Tibial artery (tissue), 4 donors: ENCODE results near the gene CCDC28B.
A peak's percentile ranks its signal among the peaks of the same experiment; 100 is the strongest.

Experiments
- DNase-seq, 2 donors: peaks; one replicate each; pipeline ENCODE4 v3.0.0-alpha.2; 2019
- H3K27ac ChIP-seq, 2 donors: fragments of 200-600 bp; sonication (generic) in 1 of 2; 1 replicate in 1 of 2; 2 replicates in 1 of 2; pipeline ENCODE4 v1.5.1; 2018 to 2019; ENCODE audit warnings: mild to moderate bottlenecking in 1 of 2
- H3K27me3 ChIP-seq, 2 donors: fragments of 200-600 bp; sonication (generic) in 1 of 2; one replicate each; pipeline versions ENCODE4 v1.5.1 to v1.6.0; 2016 to 2019
- H3K36me3 ChIP-seq, 3 donors: fragments of 200-600 bp; sonication (generic) in 2 of 3; one replicate each; pipeline ENCODE4 v1.5.1; 2016 to 2019; ENCODE audit warnings: mild to moderate bottlenecking in 2 of 3
- H3K4me1 ChIP-seq, 4 donors: fragments of 200-600 bp; sonication (generic) in 2 of 4; 1 replicate in 3 of 4; 2 replicates in 1 of 4; pipeline ENCODE4 v1.5.1; 2016 to 2019
- H3K4me3 ChIP-seq, 2 donors: fragments of 200-600 bp; sonication (generic) in 1 of 2; 1 replicate in 1 of 2; 2 replicates in 1 of 2; pipeline ENCODE4 v1.5.1; 2018 to 2019; ENCODE audit warnings: mild to moderate bottlenecking in 2 of 2
- H3K9me3 ChIP-seq, 3 donors: fragments of 200-600 bp; sonication (generic) in 1 of 3; one replicate each; pipeline ENCODE4 v1.5.1; 2016 to 2019
- CTCF ChIP-seq, 2 experiments: fragments of 200-600 bp in 1 of 2; fragments of 450-650 bp in 1 of 2; IDR thresholded peaks; one replicate each; pipeline ENCODE4 v1.5.1; 2017 to 2019; ENCODE audit warnings: antibody characterized with exemption in 2 of 2, mild to moderate bottlenecking in 1 of 2, moderate library complexity in 1 of 2
- intact Hi-C: fragments of 100-400 bp; cut with DNase I; formaldehyde crosslinking; loops from one replicate; pipeline ENCODE4 v1.15.0; 2023; ENCODE audit warnings: low total_unique reads

The CCDC28B gene

DNA sequence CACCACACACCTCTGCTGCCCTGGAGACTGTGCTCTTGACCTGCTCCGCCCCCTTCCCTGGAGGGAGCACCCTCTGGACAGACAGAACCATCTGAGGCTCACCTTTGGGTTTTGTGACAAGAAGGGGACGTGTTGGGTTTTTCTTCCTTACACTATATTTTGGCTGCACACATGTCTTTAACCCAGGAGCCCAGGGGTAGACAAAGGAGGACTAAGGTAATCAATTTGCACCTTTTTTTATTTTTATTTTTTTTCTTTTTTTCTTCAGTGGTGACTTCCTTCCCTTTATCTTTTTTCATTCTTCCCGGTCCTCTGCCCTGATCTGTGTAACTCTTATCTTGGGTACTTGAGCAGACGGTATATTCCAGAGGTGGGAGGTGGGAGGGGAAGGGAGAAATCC, 29.4 kb upstream of the CCDC28B start:
- Histone ChIP-seq H3K4me1 (no peaks in the 10 kb centered on the region), H3K36me3 (peaks cover 45 to 82% (median 75%) of the 10 kb centered on the region in 3 donors), H3K27ac (no peak overlapping the region), H3K27me3 (no peaks in the 10 kb centered on the region), H3K9me3 (no peaks in the 10 kb centered on the region), H3K4me3 (no peak overlapping the region)
- no peak for DNase-seq
- intact Hi-C loops, result no loop called here
- no peak for TF ChIP-seq CTCF (IDR thresholded peaks at IDR 0.05)

GRCh38 chr1:32172621-32173245, 27.7 kb upstream of the CCDC28B start:
- no peaks in the 10 kb centered on the region for H3K9me3 ChIP-seq
- H3K27me3 ChIP-seq, result no peaks in the 10 kb centered on the region
- H3K27ac ChIP-seq, result no peak overlapping the region
- no peaks in the 10 kb centered on the region for H3K4me1 ChIP-seq
- no peak for TF ChIP-seq CTCF (IDR thresholded peaks at IDR 0.05)
- H3K36me3 ChIP-seq, result peaks cover 30 to 65% (median 60%) of the 10 kb centered on the region in 3 donors
- H3K4me3 ChIP-seq, result no peak overlapping the region
- DNase-seq, result no peak
- intact Hi-C loops, result no loop called here

DNA sequence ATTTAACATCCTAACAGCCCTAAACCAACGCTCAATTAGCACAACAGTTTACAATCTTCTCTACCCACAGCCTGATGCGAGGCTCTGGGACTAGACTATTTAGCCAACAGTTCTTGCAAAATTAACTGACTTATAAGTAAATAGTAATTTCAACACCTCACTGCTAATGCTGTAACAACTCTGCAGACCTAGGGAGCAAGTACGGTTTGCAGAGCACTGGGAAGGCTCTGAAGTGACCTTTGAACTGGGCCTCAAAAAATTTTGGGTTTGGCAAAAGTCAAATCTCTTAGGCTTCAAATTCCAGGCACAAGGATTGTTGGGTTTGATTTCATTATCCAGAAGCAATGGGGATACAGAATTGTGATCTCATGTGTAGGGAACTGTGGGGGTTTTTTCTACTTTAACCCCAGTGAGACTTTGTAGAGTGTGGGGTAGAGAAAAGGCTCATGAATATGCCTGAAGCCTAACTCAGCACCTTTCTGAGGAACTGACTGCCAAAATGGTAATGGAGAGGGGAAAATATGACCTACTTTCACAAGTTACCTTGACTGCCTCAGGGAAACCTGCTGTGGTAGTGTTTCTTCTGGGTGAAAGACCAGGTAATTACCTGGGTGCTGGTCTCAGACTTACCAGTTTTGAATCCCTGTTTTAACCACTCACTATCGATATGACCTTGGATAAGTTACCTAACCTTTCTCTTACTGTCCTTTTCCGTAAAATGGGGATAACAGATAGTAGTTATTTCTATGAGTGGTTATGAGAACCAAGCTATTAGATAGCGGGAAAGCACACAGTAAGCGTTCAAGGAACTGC, 21.8 kb upstream of the CCDC28B start:
- no peaks in the 10 kb centered on the region for H3K27me3 ChIP-seq
- no peak for TF ChIP-seq CTCF (IDR thresholded peaks at IDR 0.05)
- intact Hi-C loops, result no loop called here
- peak overlapping the region; percentile 90 to 93 for H3K27ac ChIP-seq
- peak overlapping the region; percentile 64 to 81 for H3K4me3 ChIP-seq
- H3K9me3 ChIP-seq, result no peaks in the 10 kb centered on the region
- peaks cover 0 to 39% (median 28%) of the 10 kb centered on the region in 4 donors for H3K4me1 ChIP-seq
- DNase-seq, result peak in 1 of 2 donors; percentile 23
- H3K36me3 ChIP-seq, result peaks cover 1 to 30% (median 11%) of the 10 kb centered on the region in 3 donors

GRCh38 chr1:32179193-32179442, 21.3 kb upstream of the CCDC28B start:
- peaks cover 6 to 30% (median 12%) of the 10 kb centered on the region in 3 donors for H3K36me3 ChIP-seq
- DNase-seq, result no peak
- H3K27ac ChIP-seq, result peak overlapping the region; percentile 90 to 93
- H3K4me1 ChIP-seq, result peaks cover 0 to 44% (median 33%) of the 10 kb centered on the region in 4 donors
- H3K27me3 ChIP-seq, result no peaks in the 10 kb centered on the region
- intact Hi-C loops, result no loop called here
- H3K9me3 ChIP-seq, result no peaks in the 10 kb centered on the region
- H3K4me3 ChIP-seq, result peak overlapping the region; percentile 64 to 81
- no peak for TF ChIP-seq CTCF (IDR thresholded peaks at IDR 0.05)

GRCh38 chr1:32179443-32180185, 20.8 kb upstream of the CCDC28B start, which contains the start of gene TXLNA:
TSS of gene TXLNA (plus strand) at chr1:32179675. CDS start at chr1:32180346, 671 bp downstream.
- peak within 1 kb of the TSS; percentile 90 to 93 for H3K27ac ChIP-seq
- no peak for TF ChIP-seq CTCF (IDR thresholded peaks at IDR 0.05)
- H3K27me3 ChIP-seq, result no peaks in the 10 kb centered on the region
- H3K4me3 ChIP-seq, result peak within 1 kb of the TSS; percentile 64 to 81
- H3K9me3 ChIP-seq, result no peaks in the 10 kb centered on the region
- peak; percentile 96 to 97 for DNase-seq
- H3K4me1 ChIP-seq, result peaks cover 0 to 49% (median 38%) of the 10 kb centered on the region in 4 donors
- H3K36me3 ChIP-seq, result peaks cover 11 to 34% (median 12%) of the 10 kb centered on the region in 3 donors
- intact Hi-C loops, result loop anchor here (10.0 kb wide), 1 partner anchor 55 kb away; no protein-coding TSS in a partner anchor
